Measurements from ENCODE around the gene ENAH. TPM values are rescaled to one million over a fixed set of nuclear protein-coding genes. Genes with fewer than 3 reads are reported as not detected.

ENAH gene
- polyA plus RNA-seq, 3 donors, result 0.12 TPM; not detected in 2

DNA sequence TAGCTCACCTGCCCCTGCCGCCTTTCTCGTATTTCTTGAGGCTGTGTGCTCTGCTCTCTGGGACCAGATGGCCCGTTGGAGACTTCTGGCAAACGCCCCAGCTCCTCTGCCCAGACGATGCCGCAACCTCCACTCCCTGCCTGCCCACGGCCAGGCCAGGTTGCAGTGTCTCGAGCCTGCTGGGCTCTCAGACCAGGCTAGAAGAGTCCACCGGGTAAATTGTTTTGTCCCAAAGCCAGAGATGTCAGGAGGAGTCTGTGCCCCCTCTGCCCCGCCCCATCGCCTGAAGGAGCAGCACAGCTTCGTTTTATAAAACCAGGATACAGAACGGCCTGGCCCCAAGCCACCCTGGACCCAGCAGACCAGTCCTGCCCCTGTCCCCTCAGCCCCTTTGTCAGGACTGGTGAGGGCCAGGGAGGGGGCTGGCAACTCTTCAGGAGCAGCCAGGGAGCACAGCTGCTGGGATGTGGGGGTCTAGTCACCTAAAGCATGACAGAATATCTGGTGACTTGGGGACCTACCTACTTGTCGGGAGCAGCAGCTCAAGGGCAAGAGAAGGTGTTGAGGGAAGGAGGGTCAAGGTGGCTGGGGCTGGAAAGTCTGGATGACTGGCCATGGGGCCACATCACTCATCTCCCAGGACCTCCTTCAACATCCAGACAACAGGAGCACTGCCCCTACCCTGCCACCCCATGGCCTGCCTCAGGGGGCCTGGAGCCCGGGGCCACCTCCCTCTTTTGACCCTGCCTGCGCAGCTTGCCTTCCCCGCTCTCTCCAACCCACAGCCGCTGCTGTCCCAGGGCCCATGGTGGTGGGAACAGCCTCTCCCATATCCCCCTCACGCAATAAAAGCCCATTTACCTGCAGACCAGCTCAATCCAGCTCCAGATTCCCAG, 191.1 kb downstream of the ENAH start:
- intact Hi-C loops (cut with micrococcal nuclease), result no loop called here
- Histone ChIP-seq H3K27me3 (ENCODE audit: control insufficient read depth in 2 of 2, insufficient read depth in 2 of 2, low read length in 2 of 2) (no peaks in the 10 kb centered on the region), H3K4me1 (ENCODE audit: control insufficient read depth in 1 of 2, insufficient read depth in 2 of 2, low read length in 2 of 2) (peaks cover 20 to 30% of the 10 kb centered on the region in 2 donors), H2AFZ (ENCODE audit: insufficient read depth, low read depth, low read length, poor library complexity, severe bottlenecking) (no peak overlapping the region), H3K4me3 (replicated peaks in 1 of 3; ENCODE audit: low read depth in 2 of 3, low read length in 3 of 3) (no peak overlapping the region), H3K9ac (ENCODE audit: insufficient read depth, low read length, poor library complexity, severe bottlenecking) (no peak overlapping the region), H3K27ac (ENCODE audit: low read depth in 1 of 2, low read length in 2 of 2) (no peak overlapping the region), H3K79me2 (ENCODE audit: insufficient read depth, low read length) (no peaks in the 10 kb centered on the region), H3K9me3 (replicated peaks in 1 of 2; ENCODE audit: control insufficient read depth in 1 of 2, insufficient read depth in 1 of 2, low read length in 2 of 2) (no peaks in the 10 kb centered on the region), H4K20me1 (ENCODE audit: insufficient read depth, low read length) (no peaks in the 10 kb centered on the region), H3K36me3 (replicated peaks in 1 of 2; ENCODE audit: control insufficient read depth in 1 of 2, insufficient read depth in 2 of 2, low read length in 2 of 2) (no peaks in the 10 kb centered on the region), H3K4me2 (replicated peaks; ENCODE audit: extremely low read depth, low read length, poor library complexity, severe bottlenecking) (no peak overlapping the region)
- TF ChIP-seq, protein P1, sequence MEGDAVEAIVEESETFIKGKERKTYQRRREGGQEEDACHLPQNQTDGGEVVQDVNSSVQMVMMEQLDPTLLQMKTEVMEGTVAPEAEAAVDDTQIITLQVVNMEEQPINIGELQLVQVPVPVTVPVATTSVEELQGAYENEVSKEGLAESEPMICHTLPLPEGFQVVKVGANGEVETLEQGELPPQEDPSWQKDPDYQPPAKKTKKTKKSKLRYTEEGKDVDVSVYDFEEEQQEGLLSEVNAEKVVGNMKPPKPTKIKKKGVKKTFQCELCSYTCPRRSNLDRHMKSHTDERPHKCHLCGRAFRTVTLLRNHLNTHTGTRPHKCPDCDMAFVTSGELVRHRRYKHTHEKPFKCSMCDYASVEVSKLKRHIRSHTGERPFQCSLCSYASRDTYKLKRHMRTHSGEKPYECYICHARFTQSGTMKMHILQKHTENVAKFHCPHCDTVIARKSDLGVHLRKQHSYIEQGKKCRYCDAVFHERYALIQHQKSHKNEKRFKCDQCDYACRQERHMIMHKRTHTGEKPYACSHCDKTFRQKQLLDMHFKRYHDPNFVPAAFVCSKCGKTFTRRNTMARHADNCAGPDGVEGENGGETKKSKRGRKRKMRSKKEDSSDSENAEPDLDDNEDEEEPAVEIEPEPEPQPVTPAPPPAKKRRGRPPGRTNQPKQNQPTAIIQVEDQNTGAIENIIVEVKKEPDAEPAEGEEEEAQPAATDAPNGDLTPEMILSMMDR (IDR thresholded peaks at IDR 0.05), result no peak
- peaks cover 0 to 2% (median 0%) of the 10 kb centered on the region in 7 donors for H3K9me3 Mint-ChIP-seq
- peak overlapping the region in 2 of 7 donors; percentile 26 to 46 for H3K27ac Mint-ChIP-seq
- peaks cover 0 to 4% (median 0%) of the 10 kb centered on the region in 3 donors for H3K27me3 Mint-ChIP-seq (ENCODE audit: low read depth in 3 of 3)
- DNase-seq, result no peak
- 90% methylated on average over 17 of the region's 19 CpGs for WGBS (ENCODE audit: insufficient coverage)
- H3K4me1 Mint-ChIP-seq, result peaks cover 48% of the 10 kb centered on the region
- peaks cover under 1 to 5% of the 10 kb centered on the region in 2 donors for H3K36me3 Mint-ChIP-seq
- H3K4me3 Mint-ChIP-seq, result no peak overlapping the region

DNA sequence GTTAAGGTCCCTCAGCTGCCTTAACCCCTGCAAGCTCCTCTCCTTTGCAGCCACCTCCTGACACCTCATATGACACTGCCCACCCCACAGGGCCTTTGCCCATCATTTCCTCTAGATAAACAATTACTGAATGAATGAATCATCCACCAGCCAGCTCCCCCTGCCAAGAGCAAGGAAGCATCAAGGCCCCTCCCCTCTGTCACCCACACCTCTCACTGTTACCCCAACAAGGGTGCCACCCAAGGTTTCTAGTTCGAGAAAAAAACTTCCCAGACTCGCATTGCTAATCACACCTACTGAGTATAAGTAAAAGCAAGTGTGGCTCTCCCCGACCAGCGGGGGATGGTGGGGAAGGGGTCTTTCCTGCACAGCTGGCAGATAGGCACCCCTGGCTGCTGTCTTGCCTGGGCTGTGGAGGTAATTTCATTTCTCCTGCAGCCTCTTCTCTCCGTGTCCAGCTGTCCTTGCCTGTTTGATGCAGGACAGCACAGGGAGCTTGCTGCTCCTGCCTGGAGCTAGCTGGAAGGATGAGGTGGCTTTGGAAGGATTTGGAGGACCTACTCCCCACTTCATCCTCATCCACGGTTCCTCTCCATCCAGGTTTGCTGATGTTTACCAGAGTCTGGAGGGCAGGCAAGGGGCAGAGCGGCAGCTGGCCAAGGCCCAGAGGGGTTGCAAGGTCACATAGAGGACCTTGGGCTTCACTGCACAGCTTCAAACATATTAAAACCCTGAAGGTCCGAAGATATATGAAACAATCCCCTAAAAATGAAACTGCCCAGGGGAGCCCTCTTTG, 192.0 kb downstream of the ENAH start:
- peaks cover 0 to 4% (median 0%) of the 10 kb centered on the region in 3 donors for H3K27me3 Mint-ChIP-seq (ENCODE audit: low read depth in 3 of 3)
- H3K27ac Mint-ChIP-seq, result peak overlapping the region in 3 of 7 donors; percentile 16 to 52 (median 27)
- Histone ChIP-seq H3K27ac (ENCODE audit: low read depth in 1 of 2, low read length in 2 of 2) (no peak overlapping the region), H3K27me3 (ENCODE audit: control insufficient read depth in 2 of 2, insufficient read depth in 2 of 2, low read length in 2 of 2) (no peaks in the 10 kb centered on the region), H3K36me3 (replicated peaks in 1 of 2; ENCODE audit: control insufficient read depth in 1 of 2, insufficient read depth in 2 of 2, low read length in 2 of 2) (no peaks in the 10 kb centered on the region), H3K4me2 (replicated peaks; ENCODE audit: extremely low read depth, low read length, poor library complexity, severe bottlenecking) (no peak overlapping the region), H4K20me1 (ENCODE audit: insufficient read depth, low read length) (no peaks in the 10 kb centered on the region), H3K4me1 (ENCODE audit: control insufficient read depth in 1 of 2, insufficient read depth in 2 of 2, low read length in 2 of 2) (peaks cover 16 to 24% of the 10 kb centered on the region in 2 donors), H3K79me2 (ENCODE audit: insufficient read depth, low read length) (no peaks in the 10 kb centered on the region), H3K9ac (ENCODE audit: insufficient read depth, low read length, poor library complexity, severe bottlenecking) (no peak overlapping the region), H2AFZ (ENCODE audit: insufficient read depth, low read depth, low read length, poor library complexity, severe bottlenecking) (no peak overlapping the region), H3K9me3 (replicated peaks in 1 of 2; ENCODE audit: control insufficient read depth in 1 of 2, insufficient read depth in 1 of 2, low read length in 2 of 2) (no peaks in the 10 kb centered on the region), H3K4me3 (replicated peaks in 1 of 3; ENCODE audit: low read depth in 2 of 3, low read length in 3 of 3) (no peak overlapping the region)
- DNase-seq, result peak in 1 of 3 donors; percentile 16
- H3K4me1 Mint-ChIP-seq, result peaks cover 41% of the 10 kb centered on the region
- TF ChIP-seq, protein P1 (IDR thresholded peaks at IDR 0.05), result no peak
- intact Hi-C loops (cut with micrococcal nuclease), result no loop called here
- no peak overlapping the region for H3K4me3 Mint-ChIP-seq
- peaks cover 0 to 5% of the 10 kb centered on the region in 2 donors for H3K36me3 Mint-ChIP-seq
- H3K9me3 Mint-ChIP-seq, result peaks cover 0 to 3% (median 0%) of the 10 kb centered on the region in 7 donors
- WGBS (ENCODE audit: insufficient coverage), result 100% methylated on average over 4 of the region's 8 CpGs
